DMS153 treated with DMSO at 0.1 percent for 48 hours (cell line): ENCODE measurements around the gene MATK.

ENCODE experiments used
- DNase-seq: peaks from one replicate; lab custom pipeline; 2025; ENCODE audit not compliant: unreplicated experiment; lab: John Stamatoyannopoulos, UW

The MATK gene, protein sequence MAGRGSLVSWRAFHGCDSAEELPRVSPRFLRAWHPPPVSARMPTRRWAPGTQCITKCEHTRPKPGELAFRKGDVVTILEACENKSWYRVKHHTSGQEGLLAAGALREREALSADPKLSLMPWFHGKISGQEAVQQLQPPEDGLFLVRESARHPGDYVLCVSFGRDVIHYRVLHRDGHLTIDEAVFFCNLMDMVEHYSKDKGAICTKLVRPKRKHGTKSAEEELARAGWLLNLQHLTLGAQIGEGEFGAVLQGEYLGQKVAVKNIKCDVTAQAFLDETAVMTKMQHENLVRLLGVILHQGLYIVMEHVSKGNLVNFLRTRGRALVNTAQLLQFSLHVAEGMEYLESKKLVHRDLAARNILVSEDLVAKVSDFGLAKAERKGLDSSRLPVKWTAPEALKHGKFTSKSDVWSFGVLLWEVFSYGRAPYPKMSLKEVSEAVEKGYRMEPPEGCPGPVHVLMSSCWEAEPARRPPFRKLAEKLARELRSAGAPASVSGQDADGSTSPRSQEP

DNA sequence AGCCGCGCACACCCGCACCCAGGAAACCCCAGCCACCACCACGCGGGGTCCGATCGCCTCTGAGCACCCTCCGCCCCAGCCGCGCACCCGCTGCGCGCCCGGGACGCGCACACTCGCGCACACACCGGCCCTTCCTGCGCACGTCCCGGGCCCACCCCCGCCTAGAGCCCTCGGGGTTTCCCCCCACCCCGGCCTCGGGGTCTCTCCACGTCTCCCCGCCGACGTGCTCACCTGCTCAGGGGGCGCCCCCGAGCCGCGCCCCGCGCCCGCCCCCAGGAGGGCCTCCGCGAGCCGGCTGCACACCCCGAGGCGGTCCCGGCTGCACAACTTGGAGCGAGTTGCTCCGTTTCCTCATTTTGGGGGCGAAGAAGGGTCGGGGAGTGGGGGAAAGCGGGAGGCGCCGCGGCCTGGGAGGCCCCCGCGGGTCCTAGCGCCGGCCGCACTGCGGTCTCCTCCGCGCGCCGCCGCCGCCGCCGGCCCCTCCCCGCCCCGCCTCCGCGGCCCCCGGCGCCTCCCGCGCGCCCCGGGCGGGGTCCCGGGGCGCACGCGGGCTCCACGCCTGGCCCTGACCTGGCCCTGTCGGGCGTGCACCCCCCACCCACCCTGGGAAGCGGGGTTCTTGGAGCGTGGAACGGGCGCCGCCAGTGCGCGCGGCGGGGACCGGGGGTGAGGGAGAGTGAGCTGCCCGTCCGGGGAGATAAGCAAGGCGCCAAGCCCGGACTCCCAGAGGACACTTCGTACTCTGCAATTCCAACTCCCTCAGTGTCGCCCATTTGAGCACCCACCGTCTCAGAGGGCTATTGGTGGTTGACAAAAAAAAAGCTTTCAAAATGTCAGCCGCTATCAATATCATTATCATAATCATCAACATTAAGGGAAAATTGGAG lies at the start of gene MATK:
MATK (minus strand) TSS at position 444 of the 887 bp plus-strand sequence. CDS start 1,246 bp downstream, outside the sequence.
- no peak for DNase-seq

DNA sequence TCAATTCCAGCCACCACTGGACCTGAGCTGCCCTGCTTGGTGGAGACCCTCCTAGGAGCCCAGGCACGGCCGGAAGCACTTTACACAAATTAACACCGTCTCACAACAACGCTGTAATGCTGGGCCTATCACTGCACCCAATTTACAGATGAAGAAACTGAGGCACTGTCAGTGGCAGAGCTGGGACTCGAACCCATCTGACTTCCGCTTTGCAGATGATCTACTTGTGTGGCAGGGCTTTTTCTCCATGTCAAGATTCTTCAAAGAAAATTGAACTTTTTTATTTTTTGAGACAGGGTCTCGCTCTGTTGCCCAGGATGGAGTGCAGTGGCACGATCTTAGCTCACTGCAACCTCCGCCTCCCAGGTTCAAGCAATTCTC lies 48.9 kb upstream of the MATK start:
- no peak for DNase-seq

DNA sequence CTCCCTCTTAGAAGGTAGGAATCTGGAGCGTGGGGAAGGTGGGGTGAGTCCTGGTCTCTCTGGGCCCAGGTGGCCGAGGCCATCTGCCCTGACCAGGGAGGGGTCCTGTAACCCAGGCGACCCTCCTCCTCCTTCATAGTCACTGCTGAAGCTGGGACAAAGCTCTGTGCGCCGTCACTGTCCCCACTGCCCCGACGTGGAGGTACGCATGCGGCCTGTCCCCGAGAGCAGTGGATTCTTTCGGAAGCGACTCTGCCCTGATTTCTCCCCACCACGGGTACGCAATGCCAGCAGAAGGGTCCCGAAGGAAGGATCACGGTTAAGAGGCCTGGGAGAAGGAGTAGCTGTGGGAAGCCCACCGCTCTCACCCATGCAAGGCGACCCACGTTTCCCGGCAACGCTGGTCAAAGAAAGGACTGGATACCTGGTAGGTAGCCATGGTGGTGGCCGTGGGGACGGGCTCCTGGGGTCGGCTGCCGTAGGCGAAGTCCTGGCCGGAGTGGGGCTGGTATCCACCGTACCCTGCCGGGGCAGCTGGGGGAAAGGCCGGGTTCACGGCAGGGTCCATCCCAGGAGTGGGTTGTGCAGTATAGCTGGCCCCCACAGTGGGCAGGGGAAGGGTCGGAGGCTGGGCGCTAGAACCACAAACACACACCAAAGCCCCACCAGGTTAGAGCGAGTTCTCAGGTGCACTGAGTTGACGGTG lies 48.3 kb upstream of the MATK start:
- no peak for DNase-seq

DNA sequence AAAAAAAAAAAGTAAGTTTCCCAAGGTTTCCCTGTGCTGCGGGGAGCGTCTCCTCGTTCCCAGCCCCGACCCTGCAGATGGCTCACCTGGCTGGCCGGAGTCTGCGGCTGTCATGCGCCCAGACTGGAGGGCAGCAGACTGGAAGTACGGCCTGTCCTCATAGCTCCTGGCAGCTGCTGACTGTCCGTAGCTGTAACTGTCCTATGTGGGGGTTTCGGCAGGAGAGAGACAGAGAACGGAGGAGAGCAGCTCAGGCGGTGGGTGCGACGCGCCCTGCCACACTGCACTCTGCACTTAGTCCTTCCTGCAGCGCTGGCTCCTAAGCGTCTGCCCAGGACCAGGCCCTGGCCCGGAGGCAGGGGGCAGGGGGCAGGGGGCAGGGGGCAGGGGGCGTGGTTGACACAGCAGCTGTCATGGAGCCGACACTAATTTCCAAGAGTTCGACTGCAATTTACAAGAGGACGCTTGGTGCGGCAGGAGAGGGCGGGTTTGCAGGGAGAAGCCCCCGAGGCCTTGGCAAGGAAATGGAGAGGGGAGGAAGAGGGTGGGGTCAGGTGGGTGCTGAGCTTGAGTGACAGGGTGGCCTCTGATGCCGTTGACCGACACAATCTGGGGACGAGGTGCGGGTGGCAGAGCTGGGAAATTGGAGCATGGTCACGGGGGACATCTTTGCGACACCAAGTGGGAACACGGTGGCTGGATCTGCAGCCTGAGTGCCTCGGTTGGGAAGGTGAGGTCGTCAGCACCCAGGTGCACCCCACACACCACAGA lies 47.6 kb upstream of the MATK start:
- no peak for DNase-seq

DNA sequence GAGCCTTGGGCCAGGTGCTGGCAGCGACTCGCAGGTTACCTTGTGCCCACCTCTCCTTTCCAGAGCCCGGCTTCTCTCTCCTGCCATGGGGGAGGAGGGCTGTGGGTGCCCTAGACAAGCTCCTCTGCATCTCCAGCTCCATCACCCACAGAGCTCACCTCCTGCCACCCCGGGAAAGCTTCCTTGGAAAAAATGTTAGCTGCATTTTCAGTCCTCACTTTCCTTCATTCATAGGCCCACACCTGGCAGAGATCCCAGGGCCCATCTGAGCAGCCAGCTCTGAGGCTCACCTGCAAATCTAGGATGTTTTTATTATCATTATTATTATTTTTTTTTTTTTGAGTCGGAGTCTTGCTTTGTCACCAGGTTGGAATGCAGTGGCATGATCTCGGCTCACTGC lies 45.8 kb upstream of the MATK start:
- no peak for DNase-seq

DNA sequence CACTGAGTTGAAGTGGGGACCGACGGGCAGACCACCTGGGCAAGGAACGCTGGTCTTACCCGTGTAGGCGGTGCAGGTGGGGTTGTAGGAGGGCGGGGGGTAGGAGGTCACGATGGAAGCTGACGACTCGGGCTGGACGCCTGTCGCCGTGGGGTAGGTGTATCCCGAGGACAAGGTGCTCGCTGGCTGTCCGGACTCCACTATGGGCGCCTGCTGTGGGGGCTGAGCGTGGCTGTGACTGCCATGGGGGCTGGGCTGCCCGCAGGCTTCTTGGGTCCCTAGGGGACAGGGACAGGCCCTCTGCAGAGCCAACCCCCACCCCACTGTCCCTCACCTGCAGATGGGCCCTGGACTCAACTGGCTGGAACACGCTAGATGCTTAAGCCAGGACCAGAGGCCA lies 45.4 kb upstream of the MATK start:
- DNase-seq, result no peak

DNA sequence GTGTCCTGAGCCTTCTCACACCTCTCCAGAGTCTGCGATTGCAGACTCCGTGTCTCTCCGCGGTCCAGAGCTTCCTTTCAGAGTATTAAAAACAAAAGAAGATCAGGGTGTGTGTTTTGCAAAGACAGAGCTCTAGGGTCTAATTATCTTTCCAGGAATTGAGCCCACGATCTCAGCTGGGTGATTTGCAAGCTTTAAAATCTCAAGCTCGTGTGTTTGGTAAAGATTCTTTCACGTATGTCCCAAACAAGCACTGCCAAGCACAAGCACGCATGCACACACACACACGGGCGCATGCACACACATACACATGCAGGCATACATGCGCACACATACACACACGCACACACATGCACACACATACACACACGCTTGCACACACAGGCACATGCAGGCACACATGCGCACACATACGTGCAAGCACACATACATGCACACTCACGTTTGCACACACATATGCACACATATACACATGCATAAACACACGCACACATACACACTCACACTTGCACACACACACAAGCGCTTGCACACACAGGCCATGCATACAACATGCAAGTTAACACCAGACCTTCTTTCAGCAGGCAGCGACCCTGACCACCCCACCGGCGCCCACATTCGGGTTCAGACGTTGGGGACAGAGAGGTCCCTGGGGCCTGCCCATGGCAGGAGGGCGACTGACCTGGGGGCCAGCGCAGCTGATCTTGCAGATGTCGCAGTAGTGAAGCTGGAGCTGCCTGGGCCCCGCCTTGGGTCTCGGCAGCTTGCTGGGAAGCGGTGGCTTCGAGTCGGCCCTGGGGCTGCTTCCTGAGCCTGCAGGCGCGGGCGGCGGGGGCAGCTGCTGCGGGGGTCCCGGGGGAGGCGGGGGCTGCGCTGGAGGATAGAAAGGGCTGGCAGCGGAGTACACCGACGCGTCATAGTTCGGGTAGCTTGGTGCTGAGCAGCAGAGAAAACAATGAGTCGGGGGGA lies 44.7 kb upstream of the MATK start:
- DNase-seq, result no peak

DNA sequence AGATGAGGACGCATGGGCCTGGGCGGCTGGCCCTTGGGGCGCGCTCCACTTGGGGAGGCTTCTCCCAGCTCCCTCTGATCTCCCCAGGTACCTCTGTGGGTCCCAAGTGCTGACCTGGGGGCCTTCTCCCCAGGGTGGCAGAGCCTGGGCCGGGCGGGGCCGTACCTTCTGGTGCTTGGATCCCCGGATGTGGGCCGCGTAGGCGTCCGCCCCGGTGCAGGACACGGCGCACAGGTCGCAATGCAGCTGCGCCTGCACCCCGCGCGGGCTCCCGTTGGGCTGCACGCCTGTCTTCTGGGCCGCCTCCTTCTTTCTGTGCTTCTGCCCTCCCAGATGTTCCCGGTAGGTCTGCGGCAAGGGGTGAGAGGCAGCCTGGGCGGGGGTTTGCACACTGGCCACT lies 41.1 kb upstream of the MATK start:
- no peak for DNase-seq

DNA sequence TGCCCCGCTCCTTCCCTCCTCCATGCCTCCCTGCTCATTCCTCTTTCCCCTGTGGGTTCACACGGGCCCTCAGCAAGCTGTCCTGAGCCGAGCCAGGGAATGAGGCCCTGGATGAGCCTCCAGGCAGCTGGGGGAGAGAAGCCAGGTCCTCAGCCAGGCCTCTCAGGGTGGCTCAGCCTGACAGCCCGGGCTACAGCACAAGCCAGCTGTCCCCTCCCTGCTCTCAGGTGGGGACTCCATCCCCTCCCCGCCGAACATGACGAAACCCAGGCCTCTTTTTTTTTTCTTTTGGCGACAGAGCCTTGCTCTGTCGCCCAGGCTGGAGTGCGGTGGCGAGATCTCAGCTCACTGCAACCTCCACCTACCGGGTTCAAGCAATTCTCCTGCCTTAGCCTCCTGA lies 40.0 kb upstream of the MATK start:
- DNase-seq, result no peak

DNA sequence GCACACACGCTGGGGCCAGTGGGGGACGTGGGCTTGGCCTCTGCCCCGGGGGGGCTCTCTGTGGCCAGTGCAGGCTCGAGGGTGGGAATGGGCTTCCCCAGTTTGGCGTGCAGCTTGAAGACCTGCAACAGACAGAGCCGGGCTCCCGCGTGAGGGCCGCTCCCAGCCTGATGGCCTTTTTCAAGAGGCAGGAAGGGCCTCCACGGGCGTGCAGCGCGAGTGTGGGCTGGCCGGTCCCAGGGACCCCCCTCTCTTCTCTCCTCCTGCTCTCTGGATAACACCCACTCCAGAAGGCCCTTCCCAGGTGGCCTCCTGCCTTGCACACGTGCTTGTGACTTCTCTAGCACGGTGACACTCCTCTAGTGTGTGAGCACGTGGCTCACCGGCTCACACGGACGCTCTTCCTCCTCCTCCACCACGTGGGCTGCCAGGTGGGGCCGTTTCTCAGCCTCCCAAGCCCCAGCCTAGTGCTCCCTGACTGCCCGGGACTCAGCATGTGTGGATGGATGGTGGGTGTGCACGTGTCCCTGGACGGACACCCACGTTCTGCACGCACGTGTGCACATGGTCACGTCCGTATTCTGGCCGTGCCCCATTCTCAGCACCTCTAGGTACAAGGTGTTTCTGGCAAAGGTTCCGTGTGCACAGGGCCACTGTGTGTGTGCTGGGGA lies 39.2 kb upstream of the MATK start:
- DNase-seq, result no peak

DNA sequence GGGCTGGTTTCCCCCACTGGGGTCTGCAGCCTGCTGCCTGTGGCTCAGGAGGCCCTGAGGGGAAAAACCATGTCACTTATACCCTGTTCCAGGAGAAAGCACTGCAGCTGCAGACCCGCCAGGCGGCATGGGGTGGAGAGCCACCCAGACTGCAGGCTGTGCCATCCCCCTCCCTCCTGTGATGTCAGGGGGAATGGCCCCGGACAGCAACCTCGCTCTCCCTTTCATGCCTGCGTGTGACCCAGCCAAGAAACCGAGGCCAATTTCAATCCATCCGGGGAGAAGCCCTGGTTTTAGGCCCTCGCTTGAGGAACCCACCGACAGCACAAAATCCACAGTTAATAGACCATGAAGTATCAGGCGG lies 37.2 kb upstream of the MATK start:
- no peak for DNase-seq

DNA sequence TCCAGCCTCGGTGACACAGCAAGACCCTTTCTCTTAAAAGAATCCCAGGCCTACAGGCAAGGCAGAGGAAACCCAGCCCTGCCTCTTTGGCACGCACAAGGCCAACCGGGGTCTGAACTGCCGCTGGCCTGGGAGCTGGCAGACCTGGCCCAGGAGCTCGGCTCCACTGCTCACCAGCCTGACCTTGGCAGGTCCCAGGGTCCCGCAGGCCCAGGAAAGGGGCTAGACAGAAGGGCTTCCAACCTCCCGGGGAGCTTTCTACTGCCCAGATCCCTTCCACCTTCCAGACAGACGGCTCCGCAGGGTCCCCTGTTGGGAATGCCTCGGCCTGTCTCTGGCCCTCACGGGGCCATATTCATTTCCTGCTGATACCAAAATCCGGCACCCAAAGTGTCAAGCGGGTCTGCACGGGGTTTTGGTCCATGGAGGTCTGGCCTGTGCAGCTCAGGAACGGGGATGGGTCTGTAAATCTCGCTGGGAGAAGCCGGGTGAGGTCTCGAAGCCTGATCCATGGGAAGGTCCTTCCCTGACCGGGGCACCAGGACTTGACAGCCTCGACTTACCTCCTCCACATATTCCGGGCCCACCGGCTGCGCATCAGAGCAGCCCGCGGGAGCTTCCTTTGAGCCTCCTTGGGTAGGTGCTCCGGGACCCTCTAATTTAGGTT lies 36.6 kb upstream of the MATK start:
- no peak for DNase-seq

DNA sequence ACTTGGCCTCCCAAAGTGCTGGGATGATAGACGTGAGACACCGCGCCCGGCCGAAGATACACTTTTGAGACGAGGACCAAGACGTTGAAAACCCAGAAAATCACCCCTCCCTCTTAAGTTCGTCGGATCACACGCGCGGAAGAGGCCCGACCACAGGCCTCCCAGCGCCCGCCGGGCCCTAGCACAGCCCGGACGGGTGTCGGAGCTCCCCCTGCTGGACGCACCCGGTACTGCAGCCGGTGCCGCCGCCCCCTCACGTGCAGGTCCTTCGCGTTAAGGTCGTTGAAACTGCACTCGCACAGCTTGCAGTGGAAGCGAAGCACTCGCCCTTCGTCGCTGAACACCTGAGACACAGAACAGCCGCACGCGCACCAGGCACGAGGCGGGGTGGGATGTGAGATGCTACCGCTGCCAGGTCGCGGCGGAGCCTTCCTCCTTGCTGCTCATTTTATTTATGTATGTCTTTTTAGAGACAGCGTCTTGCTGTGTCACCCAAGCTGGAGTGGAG lies 35.7 kb upstream of the MATK start:
- DNase-seq, result peak; percentile 2

DNA sequence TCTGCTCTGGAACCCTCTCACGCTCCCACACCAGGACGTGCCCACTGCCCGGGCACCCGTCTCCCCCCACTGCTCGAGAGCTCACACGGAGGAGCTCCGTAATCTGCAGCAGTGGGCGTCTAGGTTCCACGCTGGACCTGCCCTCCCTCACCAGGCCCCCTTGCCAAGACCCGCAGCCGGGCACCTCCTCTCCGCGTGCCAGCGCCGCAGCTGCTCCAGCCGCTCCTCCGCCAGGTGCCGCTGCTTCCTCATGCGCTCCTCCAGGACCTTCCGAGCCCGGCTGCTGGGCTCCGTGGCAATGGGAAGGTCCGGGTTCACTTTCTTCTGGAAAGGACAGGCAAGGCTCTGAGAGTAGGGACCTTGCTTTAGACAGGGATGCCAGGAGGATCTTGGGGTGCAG lies 35.0 kb upstream of the MATK start:
- no peak for DNase-seq

DNA sequence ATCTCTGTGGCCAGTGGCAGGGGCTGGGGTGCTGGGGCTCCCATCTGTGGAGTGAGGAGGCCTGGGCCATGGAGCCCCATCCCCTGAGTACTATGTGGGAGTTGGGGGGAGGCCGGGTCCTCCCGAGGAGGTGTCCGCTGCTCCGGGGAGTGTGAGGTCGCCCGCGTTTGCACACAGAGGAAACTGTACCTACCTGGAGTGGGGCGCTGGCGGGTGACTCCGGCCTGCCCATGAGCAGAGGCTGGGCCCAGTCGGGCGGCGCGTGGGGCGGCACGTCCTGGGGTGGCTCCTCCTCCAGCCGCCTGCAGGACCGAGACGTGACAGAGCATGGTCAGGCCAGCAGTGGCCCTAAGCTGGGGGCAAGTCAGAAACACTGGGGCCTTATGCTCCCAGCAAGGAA lies 33.8 kb upstream of the MATK start:
- no peak for DNase-seq

DNA sequence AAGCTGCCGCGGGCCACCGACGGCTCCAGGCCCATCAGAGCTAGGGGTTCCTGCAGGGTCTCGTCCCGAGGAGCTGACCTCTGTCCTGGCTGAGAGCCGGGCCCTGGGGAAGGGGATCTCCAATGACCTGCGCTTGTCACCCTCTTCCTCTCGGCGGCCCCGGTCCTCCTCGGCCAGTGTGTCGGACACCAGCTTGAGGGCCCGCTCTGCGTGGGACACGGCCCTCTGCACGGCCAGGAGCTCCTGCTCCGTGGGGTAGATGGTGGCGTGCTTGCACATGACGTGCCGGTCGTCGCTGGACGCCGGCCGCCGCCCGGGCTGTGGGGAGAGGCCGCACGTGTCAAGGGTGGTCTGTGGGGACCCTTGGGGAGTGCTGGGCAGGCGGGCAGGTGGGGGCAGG lies 32.7 kb upstream of the MATK start:
- no peak for DNase-seq

DNA sequence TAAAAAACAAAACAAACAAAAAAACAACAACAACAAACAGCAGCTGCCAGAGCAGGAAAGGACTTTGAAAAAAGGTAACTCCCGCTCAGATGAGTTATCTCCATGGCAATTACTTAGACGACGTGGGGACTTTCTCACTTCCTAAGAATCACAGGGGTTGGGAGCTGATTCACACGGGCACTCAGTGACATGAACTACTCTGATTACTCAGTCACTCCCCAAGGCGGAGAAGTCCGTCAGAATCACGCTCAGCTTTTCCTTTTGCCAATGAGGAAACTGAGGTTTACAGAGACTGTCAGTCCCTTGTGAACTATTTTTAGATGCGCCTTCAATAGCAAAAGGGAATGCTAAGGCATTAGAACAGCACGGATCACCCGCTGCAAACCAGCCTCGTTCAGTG lies 32.3 kb upstream of the MATK start:
- no peak for DNase-seq

DNA sequence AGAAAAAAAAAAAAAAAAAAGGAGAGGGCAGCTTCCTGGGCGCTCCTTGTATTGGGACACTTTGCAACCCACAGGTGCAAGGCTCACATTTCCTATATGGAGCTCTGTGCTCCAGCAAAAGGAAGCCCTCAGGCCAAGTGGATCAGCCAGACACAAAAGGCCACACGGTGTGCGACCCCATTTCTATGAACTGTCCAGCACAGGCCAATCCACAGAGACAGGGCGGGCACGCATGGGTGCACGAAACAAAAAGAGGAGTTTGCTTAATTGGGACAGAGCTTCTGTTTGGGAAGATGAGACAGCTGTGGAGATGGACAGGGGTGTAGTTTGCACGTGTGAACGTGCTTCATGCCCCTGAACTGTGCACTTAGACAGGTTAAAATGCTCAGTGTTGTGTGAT lies 31.6 kb upstream of the MATK start:
- DNase-seq, result no peak
